Measurements from ENCODE around the gene ACSL4. TPM values are rescaled to one million over a fixed set of nuclear protein-coding genes. Genes with fewer than 3 reads are reported as not detected.
A peak's percentile ranks its signal among the peaks of the same experiment; 100 is the strongest.

The ACSL4 gene
- total and polyA plus RNA-seq, 2 donors (not counting 1 experiment from before 2014, with no cell fraction given): 103 to 678 TPM

- H3K4me2 ChIP-seq (ENCODE audit: extremely low read depth, insufficient read depth, low read length): peak overlapping the region; percentile 64
- no peak overlapping the region for H3K9ac ChIP-seq (ENCODE audit: insufficient read depth, low read length)
- H3K4me3 ChIP-seq (replicated peaks in 1 of 4; ENCODE audit: control extremely low read depth in 1 of 4, insufficient read depth in 1 of 4, low read depth in 3 of 4, low read length in 4 of 4): no peak overlapping the region
- H3K27me3 ChIP-seq (ENCODE audit: control insufficient read depth, insufficient read depth, low read length): no peaks in the 10 kb centered on the region
- H3K79me2 ChIP-seq (ENCODE audit: control insufficient read depth, insufficient read depth, low read length): no peaks in the 10 kb centered on the region
- no peak overlapping the region for H2AFZ ChIP-seq (ENCODE audit: low read length)
- no peaks in the 10 kb centered on the region for H3K9me3 ChIP-seq (ENCODE audit: control insufficient read depth, insufficient read depth, low read depth, low read length)
- H4K20me1 ChIP-seq (ENCODE audit: control insufficient read depth, extremely low read depth, insufficient read depth, low read length): no peaks in the 10 kb centered on the region
- peak overlapping the region; percentile 39 for H3K27ac ChIP-seq (ENCODE audit: insufficient read depth, low read length)
- H3K36me3 ChIP-seq (ENCODE audit: control insufficient read depth, insufficient read depth, low read length): no peaks in the 10 kb centered on the region
- DNase-seq (ENCODE audit: low read depth in 2 of 2): peak in 1 of 2 donors; percentile 14
- TF ChIP-seq EZH2 (IDR thresholded peaks at IDR 0.05; ENCODE audit: low read length, missing control alignments) (no peak), CTCF (conservative IDR thresholded peaks at IDR 0.05 in 1 of 2, IDR thresholded peaks at IDR 0.05 in 1 of 2; ENCODE audit: low read depth in 1 of 2, low read length in 2 of 2) (no peak)
- peaks cover 3% of the 10 kb centered on the region for H3K4me1 ChIP-seq (ENCODE audit: control insufficient read depth, extremely low read depth, insufficient read depth, low read length)
Observed at GRCh38 chrX:109774136-109774535, 41.1 kb upstream of the ACSL4 start.

GRCh38 chrX:109773374-109773773 is 40.3 kb upstream of the ACSL4 start:
- Histone ChIP-seq H2AFZ (ENCODE audit: low read length) (no peak overlapping the region), H4K20me1 (ENCODE audit: control insufficient read depth, extremely low read depth, insufficient read depth, low read length) (no peaks in the 10 kb centered on the region), H3K27ac (ENCODE audit: insufficient read depth, low read length) (no peak overlapping the region), H3K9ac (ENCODE audit: insufficient read depth, low read length) (no peak overlapping the region), H3K4me2 (ENCODE audit: extremely low read depth, insufficient read depth, low read length) (no peak overlapping the region), H3K79me2 (ENCODE audit: control insufficient read depth, insufficient read depth, low read length) (no peaks in the 10 kb centered on the region), H3K36me3 (ENCODE audit: control insufficient read depth, insufficient read depth, low read length) (no peaks in the 10 kb centered on the region), H3K4me3 (replicated peaks in 1 of 4; ENCODE audit: control extremely low read depth in 1 of 4, insufficient read depth in 1 of 4, low read depth in 3 of 4, low read length in 4 of 4) (no peak overlapping the region), H3K9me3 (ENCODE audit: control insufficient read depth, insufficient read depth, low read depth, low read length) (no peaks in the 10 kb centered on the region), H3K4me1 (ENCODE audit: control insufficient read depth, extremely low read depth, insufficient read depth, low read length) (peaks cover 3% of the 10 kb centered on the region), H3K27me3 (ENCODE audit: control insufficient read depth, insufficient read depth, low read length) (no peaks in the 10 kb centered on the region)
- no peak for DNase-seq (ENCODE audit: low read depth in 2 of 2)
- TF ChIP-seq CTCF (conservative IDR thresholded peaks at IDR 0.05 in 1 of 2, IDR thresholded peaks at IDR 0.05 in 1 of 2; ENCODE audit: low read depth in 1 of 2, low read length in 2 of 2) (no peak), EZH2 (IDR thresholded peaks at IDR 0.05; ENCODE audit: low read length, missing control alignments) (no peak)

- Histone ChIP-seq H3K27me3 (ENCODE audit: control insufficient read depth, insufficient read depth, low read length) (no peaks in the 10 kb centered on the region), H2AFZ (ENCODE audit: low read length) (no peak overlapping the region), H3K27ac (ENCODE audit: insufficient read depth, low read length) (no peak overlapping the region), H3K9ac (ENCODE audit: insufficient read depth, low read length) (no peak overlapping the region), H3K4me2 (ENCODE audit: extremely low read depth, insufficient read depth, low read length) (no peak overlapping the region), H3K9me3 (ENCODE audit: control insufficient read depth, insufficient read depth, low read depth, low read length) (no peaks in the 10 kb centered on the region), H4K20me1 (ENCODE audit: control insufficient read depth, extremely low read depth, insufficient read depth, low read length) (no peaks in the 10 kb centered on the region), H3K36me3 (ENCODE audit: control insufficient read depth, insufficient read depth, low read length) (no peaks in the 10 kb centered on the region), H3K4me1 (ENCODE audit: control insufficient read depth, extremely low read depth, insufficient read depth, low read length) (peaks cover 3% of the 10 kb centered on the region), H3K79me2 (ENCODE audit: control insufficient read depth, insufficient read depth, low read length) (no peaks in the 10 kb centered on the region), H3K4me3 (replicated peaks in 1 of 4; ENCODE audit: control extremely low read depth in 1 of 4, insufficient read depth in 1 of 4, low read depth in 3 of 4, low read length in 4 of 4) (no peak overlapping the region)
- no peak for DNase-seq (ENCODE audit: low read depth in 2 of 2)
- TF ChIP-seq EZH2 (IDR thresholded peaks at IDR 0.05; ENCODE audit: low read length, missing control alignments): no peak
- TF ChIP-seq CTCF (conservative IDR thresholded peaks at IDR 0.05 in 1 of 2, IDR thresholded peaks at IDR 0.05 in 1 of 2; ENCODE audit: low read depth in 1 of 2, low read length in 2 of 2): no peak
Observed at GRCh38 chrX:109770780-109771179, 37.7 kb upstream of the ACSL4 start.

All from fibroblast of lung (primary cell).